SKM-1 (cell line): ENCODE data around the gene FHIT.

Experiments
- DNase-seq: peaks from one replicate; lab custom pipeline; 2025; ENCODE audit not compliant: unreplicated experiment; lab: John Stamatoyannopoulos, UW

The FHIT gene

DNA sequence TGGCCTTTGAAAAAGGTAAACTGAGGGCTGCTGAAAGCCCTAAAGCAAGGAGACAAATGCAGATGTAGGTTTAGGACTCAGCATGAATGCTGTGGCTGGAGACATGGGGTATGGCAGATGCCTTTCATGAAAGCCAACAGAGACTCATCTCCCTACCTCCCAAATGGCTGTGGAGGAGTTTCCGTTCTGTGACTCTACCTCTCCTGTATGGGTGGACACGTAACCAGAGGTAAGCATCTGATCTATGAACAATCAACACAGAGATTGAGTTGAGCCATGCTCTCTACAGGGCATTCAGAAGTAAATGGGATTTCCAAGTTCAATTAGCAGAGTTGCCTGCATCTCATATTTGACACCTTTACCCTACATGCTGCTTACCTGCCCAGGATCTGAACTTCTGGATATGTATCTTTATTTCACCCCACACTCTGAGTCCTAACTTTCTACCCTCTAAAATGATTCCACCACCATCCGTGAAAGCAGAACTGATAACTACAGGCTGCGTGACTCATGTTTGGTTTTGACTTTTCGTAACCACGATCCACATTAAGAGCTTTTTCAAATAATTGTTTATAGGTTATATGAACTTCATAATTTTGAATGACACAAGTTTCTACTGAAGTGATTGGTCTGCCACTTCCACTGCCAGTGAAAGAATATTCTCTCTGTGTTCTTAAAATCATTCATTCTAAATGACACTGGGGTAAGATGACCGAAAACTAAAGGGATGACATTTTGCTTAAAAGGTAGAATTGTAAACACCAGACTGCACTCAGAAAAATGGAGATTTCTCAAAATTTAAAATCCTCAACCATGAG, 1058.7 kb downstream of the FHIT start:
- no peak for DNase-seq

DNA sequence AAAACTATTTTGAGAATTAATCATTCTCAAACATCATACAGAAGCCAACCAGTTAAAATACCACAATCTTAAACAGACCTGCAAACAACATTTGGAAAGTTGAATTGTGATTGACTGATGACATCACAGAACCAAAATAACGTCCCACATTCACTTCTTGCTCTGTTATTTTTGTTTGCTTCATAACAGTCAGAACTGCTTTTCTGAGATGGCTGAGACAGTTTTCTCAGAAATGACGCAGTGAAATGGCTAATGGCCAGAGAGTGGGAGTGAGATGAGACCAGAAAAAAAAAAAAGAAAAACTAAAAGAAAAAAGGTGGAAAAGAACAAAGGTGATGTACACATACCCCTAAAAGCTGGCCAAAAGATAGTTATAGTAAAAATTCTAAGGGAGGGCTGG, 1061.2 kb downstream of the FHIT start:
- no peak for DNase-seq

- DNase-seq, result no peak
Measured at GRCh38 chr3:60189304-60189703, 1061.9 kb downstream of the FHIT start.

DNA sequence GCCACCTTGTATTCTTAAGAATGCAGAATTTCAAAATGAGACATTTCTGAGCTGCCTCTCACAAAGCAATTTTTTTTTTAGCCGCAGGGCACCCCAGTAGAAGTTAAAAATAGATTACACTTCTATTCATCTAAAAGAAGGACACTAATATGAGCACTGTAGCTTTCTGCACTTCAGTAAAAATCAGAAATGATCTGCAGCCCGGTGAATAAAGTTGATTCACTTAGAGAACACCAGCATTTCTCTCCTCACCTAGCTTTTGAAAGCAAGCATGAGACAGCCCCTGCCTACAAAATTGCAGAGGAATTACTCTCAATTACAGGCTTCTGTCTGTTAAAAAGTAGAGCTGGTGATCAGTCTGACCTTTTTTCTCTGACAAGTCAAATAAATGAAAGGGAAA, 1062.4 kb downstream of the FHIT start:
- DNase-seq, result no peak

DNA sequence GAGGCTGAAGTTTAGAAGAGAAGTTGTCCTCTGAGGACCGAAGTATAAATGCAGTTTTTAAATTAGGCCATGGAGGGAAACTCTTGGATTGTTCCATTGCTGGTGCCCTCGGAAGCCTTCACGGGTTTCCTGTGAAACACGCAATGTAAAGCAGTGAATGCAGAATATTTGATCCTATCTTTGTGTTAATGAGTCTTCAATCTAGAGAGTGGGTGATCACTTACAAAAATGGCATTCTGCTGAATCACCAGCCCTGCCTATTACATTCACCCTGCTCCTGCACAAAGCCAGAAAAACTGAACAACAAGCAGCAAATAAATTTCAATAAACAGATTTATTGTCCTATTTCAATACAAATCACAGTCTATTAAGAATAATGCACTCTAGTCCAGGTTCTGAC, 1063.9 kb downstream of the FHIT start:
- no peak for DNase-seq

DNA sequence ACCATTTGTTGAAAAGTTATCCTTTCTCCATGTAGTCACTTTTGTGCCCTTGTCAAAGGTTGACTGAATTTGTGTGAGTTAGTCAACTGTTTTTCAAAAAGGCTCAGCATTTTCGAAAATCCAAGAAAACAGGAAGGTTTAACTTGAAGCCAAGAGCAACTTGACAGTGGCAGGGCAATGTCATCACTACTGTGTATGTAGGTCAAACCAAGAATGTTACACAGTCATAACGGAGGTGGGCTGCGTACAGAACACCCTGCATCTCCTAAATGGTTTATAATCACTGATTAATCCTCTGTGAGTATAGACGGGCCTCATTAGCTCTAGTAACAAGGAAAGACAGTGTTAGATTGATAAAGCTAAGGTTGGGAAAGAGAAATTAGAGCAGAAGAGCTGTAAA, 1064.9 kb downstream of the FHIT start:
- DNase-seq, result no peak

DNA sequence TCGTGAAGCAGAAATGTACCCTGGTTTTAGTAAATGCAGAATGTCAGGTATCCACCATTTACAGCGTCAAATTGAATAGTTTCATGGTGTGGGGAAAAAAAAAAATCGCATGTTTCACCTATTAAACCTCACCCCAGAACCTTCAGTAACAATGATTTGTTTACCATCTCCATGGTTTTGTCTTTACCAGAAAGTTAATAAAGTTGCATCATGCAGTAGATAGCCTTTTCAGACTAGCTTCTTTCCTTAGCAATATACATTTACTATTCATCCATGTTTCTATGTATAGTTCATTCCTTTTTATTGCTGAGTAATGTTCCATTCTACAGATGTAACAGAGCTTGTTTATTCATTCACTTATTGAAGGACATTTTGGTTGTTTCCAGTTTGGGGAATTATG, 1066.1 kb downstream of the FHIT start:
- no peak for DNase-seq

DNA sequence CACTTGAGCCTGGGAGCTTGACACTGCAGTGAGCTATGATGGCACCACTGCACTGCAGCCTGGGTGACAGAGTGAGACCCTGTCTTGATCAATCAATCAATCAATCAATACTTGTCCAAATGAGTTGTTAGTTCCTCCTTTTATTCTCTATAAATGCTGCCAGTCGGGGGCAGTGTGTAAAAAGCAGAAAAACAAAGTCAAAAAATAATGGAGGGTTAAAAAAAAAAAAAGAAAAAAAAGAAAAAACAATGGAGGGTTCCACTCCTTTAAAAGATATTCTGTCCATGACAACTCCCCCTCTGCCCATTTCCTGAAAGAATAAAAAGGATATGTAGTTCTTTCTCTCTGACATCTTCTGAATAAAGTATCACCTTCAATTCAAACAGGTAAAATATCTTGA, 1068.6 kb downstream of the FHIT start:
- DNase-seq, result no peak

DNA sequence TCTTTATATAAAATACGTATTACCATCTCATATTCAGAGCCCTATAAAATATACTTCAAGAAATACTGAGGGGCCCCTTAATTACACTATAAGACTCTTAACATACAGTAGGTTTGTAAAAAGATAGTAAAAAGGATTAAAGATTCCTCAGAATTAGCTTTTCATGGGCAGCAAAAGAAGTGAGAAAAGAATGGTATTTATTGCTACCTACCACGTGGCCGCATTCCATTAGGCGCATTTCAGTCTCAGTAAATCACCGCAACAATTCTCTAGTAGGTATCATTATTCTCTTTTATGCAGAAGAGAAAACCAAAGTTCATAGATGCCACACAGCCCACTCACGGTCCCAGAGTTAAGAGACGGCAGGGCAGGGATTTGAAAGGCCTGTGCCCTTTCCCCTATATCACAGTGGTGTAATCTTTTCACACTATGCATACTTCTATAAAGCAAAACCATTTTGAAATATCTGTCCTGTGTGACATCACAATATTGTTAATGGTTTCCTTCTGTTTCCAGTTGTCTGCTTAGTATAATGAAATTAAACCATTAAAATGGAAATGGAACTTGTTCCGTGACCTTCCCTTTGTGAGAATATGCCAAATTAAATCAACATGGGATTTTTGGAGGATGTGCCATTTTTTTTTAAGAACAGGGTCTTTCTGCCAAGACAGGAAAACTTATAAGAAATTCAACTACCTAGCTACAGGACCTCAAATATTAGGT, 1072.2 kb downstream of the FHIT start:
- no peak for DNase-seq

DNA sequence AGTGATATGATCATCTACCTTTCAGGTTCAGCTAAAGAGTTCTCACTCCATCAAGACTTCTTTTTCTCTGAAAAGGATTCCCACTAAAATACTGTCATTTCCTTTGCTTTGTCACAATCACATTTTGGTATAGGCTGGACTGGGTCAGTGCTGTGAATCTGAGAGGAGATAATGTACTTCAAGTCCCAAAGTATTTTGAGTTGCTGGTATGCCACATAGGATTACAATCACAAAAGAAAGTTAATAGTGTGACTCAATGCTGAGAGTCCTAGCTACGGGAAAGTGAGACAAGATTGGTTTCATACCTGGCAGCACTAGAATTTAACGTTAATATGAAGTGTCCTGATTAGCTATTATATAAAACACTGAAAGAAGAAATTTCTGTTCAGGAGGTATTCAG, 1073.5 kb downstream of the FHIT start:
- DNase-seq, result no peak

DNA sequence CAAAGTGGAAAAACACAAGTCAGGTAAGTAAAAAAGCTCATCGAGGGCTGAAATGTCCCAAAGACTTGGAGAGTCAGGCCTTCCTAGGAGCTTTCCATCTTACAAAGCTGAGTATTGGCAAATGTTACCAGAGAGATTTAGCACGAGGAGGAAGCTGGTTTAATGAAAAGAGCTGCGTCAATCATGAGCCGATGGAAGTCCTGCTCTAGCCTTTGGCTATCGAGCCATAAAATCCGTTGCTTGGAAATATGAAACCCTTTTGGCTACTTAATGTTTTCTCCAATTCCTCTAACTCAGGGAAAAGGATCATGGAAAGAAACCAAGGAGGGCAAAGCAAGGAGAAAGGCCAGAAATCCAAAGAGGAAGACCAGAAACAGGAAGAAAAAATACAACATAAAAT, 1074.6 kb downstream of the FHIT start:
- DNase-seq, result no peak

GRCh38 chr3:60175680-60176079, 1075.6 kb downstream of the FHIT start:
- no peak for DNase-seq

DNA sequence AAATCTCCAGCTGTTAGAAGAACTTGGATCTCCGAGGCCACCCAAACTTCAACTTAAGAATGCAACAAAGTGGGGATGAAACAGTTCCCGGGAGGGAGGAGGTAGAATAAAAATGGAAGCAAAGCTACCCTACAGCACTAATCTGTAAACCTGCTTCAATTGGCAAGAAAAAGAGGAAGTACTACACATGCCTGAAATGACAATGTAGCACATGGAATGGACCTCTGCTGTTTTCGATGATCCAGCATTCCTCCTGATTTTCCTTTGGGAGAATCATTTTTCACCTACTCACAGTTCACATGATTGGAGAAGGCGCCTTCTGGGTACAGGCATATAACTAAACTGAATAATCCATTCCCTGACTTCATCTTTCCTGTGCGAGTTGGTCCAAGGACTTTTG, 1081.5 kb downstream of the FHIT start:
- DNase-seq, result no peak

DNA sequence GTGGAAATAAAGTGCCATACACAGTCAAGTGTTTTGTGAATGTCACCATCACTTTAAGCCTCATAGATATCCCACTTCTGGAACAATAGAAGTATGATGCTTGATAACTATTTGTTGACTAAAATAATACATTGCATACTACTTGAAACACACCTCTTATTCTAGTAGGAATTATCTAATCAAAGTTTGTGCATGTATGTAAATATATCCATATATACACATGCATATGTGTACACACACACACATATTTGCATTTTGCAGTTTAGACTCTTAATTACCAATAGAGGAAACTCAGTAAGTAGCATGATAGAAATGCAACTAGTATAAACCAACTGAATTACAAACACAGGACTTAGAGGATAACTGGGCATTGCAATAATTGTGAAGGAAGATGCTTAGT, 1084.1 kb downstream of the FHIT start:
- DNase-seq, result no peak

DNA sequence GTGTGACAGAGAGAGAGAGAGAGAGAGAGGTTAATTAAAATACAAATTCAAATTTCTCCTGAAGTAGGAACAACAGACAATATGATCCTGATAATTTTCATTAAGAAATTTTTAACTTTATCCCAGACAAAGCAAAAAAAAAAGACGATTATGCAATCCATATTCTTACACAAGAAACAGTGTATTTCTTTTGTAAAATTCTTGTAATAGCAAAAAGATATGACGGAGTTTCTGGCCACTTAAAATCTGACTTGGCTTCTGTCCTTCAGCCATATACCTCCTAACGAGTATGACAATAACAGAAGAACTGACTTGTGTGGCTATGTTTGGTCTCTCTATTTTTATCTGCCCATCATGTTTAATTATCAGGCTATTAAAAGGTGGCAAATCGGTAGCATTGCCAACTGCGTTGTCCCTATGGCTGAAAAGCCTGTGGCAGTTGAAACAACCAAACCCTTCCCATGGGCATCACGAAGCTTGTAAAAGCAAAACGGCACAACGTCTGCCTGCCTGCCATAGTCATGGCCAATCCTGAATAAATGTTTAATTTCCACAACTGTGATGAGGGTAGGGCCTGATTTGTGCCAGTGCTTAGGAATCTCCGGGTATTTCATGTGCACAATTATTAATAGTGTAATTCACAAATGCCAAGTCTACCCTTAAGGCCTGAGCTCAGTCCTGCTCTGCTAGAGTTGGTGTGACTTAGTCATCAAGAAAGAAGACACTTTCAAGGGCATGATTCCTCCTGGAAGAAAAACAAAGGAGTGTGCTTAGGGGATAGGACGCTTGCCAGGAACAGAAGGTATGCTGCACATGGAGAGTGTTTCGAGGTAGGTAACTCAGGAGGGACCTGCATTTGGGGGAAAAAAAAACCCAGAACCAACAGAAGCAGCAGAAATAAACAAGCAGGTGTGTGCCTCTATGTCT, 1090.2 kb downstream of the FHIT start:
- DNase-seq, result no peak

DNA sequence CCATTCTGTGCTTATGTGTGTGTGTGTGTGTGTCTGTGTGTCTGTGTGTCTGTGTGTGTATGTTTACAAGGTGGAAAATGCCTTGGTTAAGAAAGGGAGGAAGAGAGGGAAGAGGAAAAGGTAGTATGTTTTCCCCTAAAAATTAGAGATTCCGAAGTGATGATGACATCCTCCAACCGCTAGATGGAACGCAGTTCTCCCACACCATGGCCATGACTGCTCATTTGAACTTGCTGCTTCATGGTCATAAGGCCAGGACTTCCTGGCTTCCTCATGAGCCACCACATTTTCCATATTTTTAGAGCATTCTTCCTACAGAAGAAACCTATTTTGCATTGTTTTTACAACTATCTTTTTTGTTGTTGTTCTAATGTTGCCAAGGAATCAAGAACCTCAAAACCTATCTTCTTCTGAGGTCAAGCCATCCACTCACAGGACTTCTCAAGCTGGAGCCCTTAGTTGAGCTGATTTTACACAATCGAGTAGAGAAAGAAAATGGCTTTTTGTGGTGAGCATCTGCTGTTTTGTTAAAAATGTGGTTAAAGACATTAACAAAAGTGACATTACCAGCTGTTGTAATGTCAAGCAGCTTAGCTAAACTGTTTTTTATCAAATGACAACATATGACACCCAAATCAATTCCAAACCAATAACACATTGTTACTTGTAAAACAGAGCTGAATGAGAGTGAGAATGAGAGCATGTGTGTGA, 1091.0 kb downstream of the FHIT start:
- DNase-seq, result no peak

DNA sequence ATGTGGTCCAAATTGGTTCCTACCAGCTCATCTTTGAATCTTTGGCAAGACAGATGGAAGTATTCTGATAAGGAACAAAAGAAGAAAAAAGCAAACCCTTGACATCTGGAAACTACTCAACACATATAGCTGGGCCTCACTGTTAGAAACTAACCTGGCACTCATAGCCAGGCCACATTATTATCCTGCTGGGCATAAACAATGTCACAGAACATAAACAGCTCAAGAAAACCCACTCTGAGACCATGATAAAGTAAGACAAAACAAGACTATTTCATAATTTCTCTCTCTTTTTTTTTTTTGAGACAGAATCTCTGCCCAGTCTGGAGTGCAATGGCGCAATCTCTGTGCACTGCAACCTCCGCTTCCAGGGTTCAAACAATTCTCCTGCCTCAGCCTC, 1093.2 kb downstream of the FHIT start:
- DNase-seq, result no peak

GRCh38 chr3:60154011-60154410, 1097.2 kb downstream of the FHIT start:
- DNase-seq, result no peak

GRCh38 chr3:60153221-60153999, 1097.8 kb downstream of the FHIT start:
- DNase-seq, result no peak

DNA sequence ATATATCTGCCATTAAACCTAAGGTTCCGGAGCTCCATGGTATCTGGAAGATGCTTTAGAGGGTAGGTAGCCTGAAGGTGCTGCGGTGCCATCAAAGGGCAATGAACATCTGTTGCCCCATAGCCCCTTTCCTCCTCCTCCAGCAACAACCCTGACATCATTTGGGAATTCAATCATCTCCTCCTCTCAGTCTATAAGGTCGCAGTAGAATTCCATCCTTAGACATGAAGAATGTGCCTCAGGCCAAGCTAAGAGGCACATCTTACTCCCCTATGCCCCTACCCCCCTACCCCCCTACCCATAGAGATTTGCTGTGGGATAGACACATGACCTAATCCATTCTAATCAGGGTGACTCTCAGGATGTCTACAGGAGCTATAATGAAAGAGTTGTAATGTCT, 1101.8 kb downstream of the FHIT start:
- no peak for DNase-seq
